IgD-negative memory B cell (primary cell): Measurements from ENCODE around the gene PPP1R1B. TPM values are rescaled to one million over a fixed set of nuclear protein-coding genes. Genes with fewer than 3 reads are reported as not detected.
A peak's percentile ranks its signal among the peaks of the same experiment; 100 is the strongest.

Experiments used
- H3K27ac Mint-ChIP-seq, 3 donors: one replicate each; pipeline ENCODE4 v1.8.0; 2020 to 2022; ENCODE audit warnings: mild to moderate bottlenecking in 3 of 3, mixed read lengths in 3 of 3, moderate library complexity in 1 of 3
- H3K27me3 Mint-ChIP-seq: one replicate; pipeline ENCODE4 v1.8.0; 2021; ENCODE audit warnings: mixed read lengths
- H3K36me3 Mint-ChIP-seq: one replicate; pipeline ENCODE4 v1.8.0; 2020; ENCODE audit warnings: mild to moderate bottlenecking, mixed read lengths
- H3K4me1 Mint-ChIP-seq, 3 donors: one replicate each; pipeline ENCODE4 v1.8.0; 2020 to 2022; ENCODE audit warnings: mixed read lengths in 3 of 3, mild to moderate bottlenecking in 1 of 3
- H3K4me3 Mint-ChIP-seq, 4 donors: one replicate each; pipeline ENCODE4 v1.8.0; 2020 to 2022; ENCODE audit warnings: mild to moderate bottlenecking in 4 of 4, mixed read lengths in 4 of 4, moderate library complexity in 3 of 4
- H3K9me3 Mint-ChIP-seq, 3 donors: one replicate each; pipeline ENCODE4 v1.8.0; 2020 to 2021; ENCODE audit warnings: mixed read lengths in 3 of 3, mild to moderate bottlenecking in 1 of 3
- polyA plus RNA-seq: library from polyadenylated mRNA; unstranded; fragments of 300-500 nt; fragmentation: Illumina TruSeq; gene quantifications from one replicate; pipeline ENCODE4 v1.2.3, GENCODE V29; 2021

The PPP1R1B gene
- polyA plus RNA-seq, 1 donor from 2014 or later: not detected

- Mint-ChIP-seq H3K27me3 (no peaks in the 10 kb centered on the region), H3K4me1 (peaks cover 41 to 46% (median 45%) of the 10 kb centered on the region in 3 donors), H3K27ac (peak overlapping the region; percentile 19 to 97 (median 86)), H3K4me3 (peak overlapping the region in 3 of 4 donors; percentile 61 to 88 (median 88)), H3K36me3 (peaks cover 2% of the 10 kb centered on the region), H3K9me3 (no peaks in the 10 kb centered on the region)
Observed at GRCh38 chr17:39676198-39676819, 49.6 kb downstream of the PPP1R1B start.

- H3K9me3 Mint-ChIP-seq: no peaks in the 10 kb centered on the region
- H3K27ac Mint-ChIP-seq: peak overlapping the region; percentile 19 to 86 (median 83)
- no peaks in the 10 kb centered on the region for H3K27me3 Mint-ChIP-seq
- peaks cover 38 to 46% (median 45%) of the 10 kb centered on the region in 3 donors for H3K4me1 Mint-ChIP-seq
- peaks cover 2% of the 10 kb centered on the region for H3K36me3 Mint-ChIP-seq
- H3K4me3 Mint-ChIP-seq: peak overlapping the region in 2 of 4 donors; percentile 49 to 77
Observed at GRCh38 chr17:39677072-39677471, 50.3 kb downstream of the PPP1R1B start.

- H3K27me3 Mint-ChIP-seq: no peaks in the 10 kb centered on the region
- H3K4me1 Mint-ChIP-seq: peaks cover 38 to 46% (median 45%) of the 10 kb centered on the region in 3 donors
- no peaks in the 10 kb centered on the region for H3K9me3 Mint-ChIP-seq
- peak overlapping the region; percentile 63 to 95 (median 86) for H3K27ac Mint-ChIP-seq
- peak overlapping the region in 1 of 4 donors; percentile 87 for H3K4me3 Mint-ChIP-seq
- H3K36me3 Mint-ChIP-seq: peaks cover 2% of the 10 kb centered on the region
Observed at GRCh38 chr17:39677542-39678339, 51.0 kb downstream of the PPP1R1B start.

- no peaks in the 10 kb centered on the region for H3K27me3 Mint-ChIP-seq
- peak overlapping the region; percentile 94 to 95 (median 95) for H3K27ac Mint-ChIP-seq
- H3K9me3 Mint-ChIP-seq: no peaks in the 10 kb centered on the region
- peaks cover 5% of the 10 kb centered on the region for H3K36me3 Mint-ChIP-seq
- H3K4me3 Mint-ChIP-seq: peak overlapping the region in 2 of 4 donors; percentile 82 to 87
- H3K4me1 Mint-ChIP-seq: peaks cover 42 to 45% (median 45%) of the 10 kb centered on the region in 3 donors
Observed at GRCh38 chr17:39678340-39679116, 51.8 kb downstream of the PPP1R1B start.

- no peaks in the 10 kb centered on the region for H3K27me3 Mint-ChIP-seq
- H3K4me3 Mint-ChIP-seq: peak overlapping the region in 3 of 4 donors; percentile 69 to 82 (median 70)
- H3K9me3 Mint-ChIP-seq: no peaks in the 10 kb centered on the region
- H3K36me3 Mint-ChIP-seq: peaks cover 5% of the 10 kb centered on the region
- H3K27ac Mint-ChIP-seq: peak overlapping the region; percentile 94 to 95 (median 95)
- H3K4me1 Mint-ChIP-seq: peaks cover 42 to 45% (median 45%) of the 10 kb centered on the region in 3 donors
Observed at GRCh38 chr17:39679521-39680192, 52.9 kb downstream of the PPP1R1B start.

- Mint-ChIP-seq H3K9me3 (no peaks in the 10 kb centered on the region), H3K27me3 (no peaks in the 10 kb centered on the region), H3K4me3 (peak overlapping the region in 1 of 4 donors; percentile 46), H3K36me3 (peaks cover 7% of the 10 kb centered on the region), H3K27ac (peak overlapping the region in 1 of 3 donors; percentile 22), H3K4me1 (peaks cover 31 to 36% (median 36%) of the 10 kb centered on the region in 3 donors)
Observed at GRCh38 chr17:39683295-39683939, 56.7 kb downstream of the PPP1R1B start.

GRCh38 chr17:39684369-39685192 lies 57.8 kb downstream of the PPP1R1B start:
- no peaks in the 10 kb centered on the region for H3K27me3 Mint-ChIP-seq
- peaks cover 25 to 33% (median 28%) of the 10 kb centered on the region in 3 donors for H3K4me1 Mint-ChIP-seq
- H3K27ac Mint-ChIP-seq: no peak overlapping the region
- peaks cover 7% of the 10 kb centered on the region for H3K36me3 Mint-ChIP-seq
- H3K4me3 Mint-ChIP-seq: no peak overlapping the region
- no peaks in the 10 kb centered on the region for H3K9me3 Mint-ChIP-seq

Other genes with a start within 250 kb of the PPP1R1B start
- gene FBXL20, start 225.3 kb upstream of the PPP1R1B start, polyA plus RNA-seq: 5.0 TPM
- gene MED1, start 175.7 kb upstream of the PPP1R1B start, polyA plus RNA-seq: 20.8 TPM
- 6.1 TPM for gene CDK12, start 165.5 kb upstream of the PPP1R1B start, polyA plus RNA-seq
- not detected for gene NEUROD2, start 19.0 kb upstream of the PPP1R1B start, polyA plus RNA-seq
- 35.7 TPM for gene STARD3, start 10.2 kb downstream of the PPP1R1B start, polyA plus RNA-seq
- gene TCAP, start 38.4 kb downstream of the PPP1R1B start, polyA plus RNA-seq: not detected
- gene PNMT, start 41.5 kb downstream of the PPP1R1B start, polyA plus RNA-seq: not detected
- gene PGAP3, start 61.1 kb downstream of the PPP1R1B start, polyA plus RNA-seq: 15.6 TPM
- gene ERBB2, start 73.1 kb downstream of the PPP1R1B start, polyA plus RNA-seq: 0.79 TPM
- gene MIEN1, start 103.6 kb downstream of the PPP1R1B start, polyA plus RNA-seq: 113 TPM
- not detected for gene GRB7, start 111.0 kb downstream of the PPP1R1B start, polyA plus RNA-seq
- 103 TPM for gene IKZF3, start 237.4 kb downstream of the PPP1R1B start, polyA plus RNA-seq
- gene ZPBP2, start 241.2 kb downstream of the PPP1R1B start, polyA plus RNA-seq: 0.84 TPM